Measurements from ENCODE around the gene MORN1. TPM values are rescaled to one million over a fixed set of nuclear protein-coding genes. Genes with fewer than 3 reads are reported as not detected.

The MORN1 gene
- polyA plus RNA-seq, 1 donor (not counting 4 experiments of a cell fraction or from before 2014, with no cell fraction given) = 2.1 TPM

GRCh38 chr1:2382621-2383361 is 8.6 kb downstream of the MORN1 start:
- H3K79me2 ChIP-seq (ENCODE audit: control insufficient read depth, insufficient read depth, low read length) = no peaks in the 10 kb centered on the region
- no peaks in the 10 kb centered on the region for H4K20me1 ChIP-seq (ENCODE audit: control insufficient read depth, extremely low read depth, insufficient read depth, low read length)
- H3K4me3 ChIP-seq (ENCODE audit: control insufficient read depth in 2 of 3, extremely low read depth in 1 of 3, insufficient read depth in 2 of 3, low read depth in 1 of 3, low read length in 3 of 3) = no peak overlapping the region
- DNase-seq (ENCODE audit: low read depth, low spot score) (no peak), FAIRE-seq (no peak)
- H3K36me3 ChIP-seq (ENCODE audit: control insufficient read depth in 2 of 2, extremely low read depth in 1 of 2, insufficient read depth in 2 of 2, low read length in 2 of 2) = no peaks in the 10 kb centered on the region
- H3K9ac ChIP-seq (ENCODE audit: control insufficient read depth, extremely low read depth, insufficient read depth, low read length) = no peak overlapping the region
- H3K27ac ChIP-seq (ENCODE audit: control insufficient read depth, insufficient read depth, low read length) = no peak overlapping the region
- no peak overlapping the region for H3K4me2 ChIP-seq (ENCODE audit: control insufficient read depth, extremely low read depth, insufficient read depth, low read depth, low read length)
- no peaks in the 10 kb centered on the region for H3K9me3 ChIP-seq (ENCODE audit: control insufficient read depth, low read depth, low read length)
- H3K9me1 ChIP-seq (ENCODE audit: control insufficient read depth, extremely low read depth, insufficient read depth, low read length) = no peaks in the 10 kb centered on the region
- no peak for TF ChIP-seq EZH2 (IDR thresholded peaks at IDR 0.05; ENCODE audit: low read length)
- peak; percentile 61 to 80 (median 75) for TF ChIP-seq CTCF (optimal IDR thresholded peaks at IDR 0.05 in 1 of 3, IDR thresholded peaks at IDR 0.05 in 1 of 3, conservative IDR thresholded peaks at IDR 0.05 in 1 of 3; ENCODE audit: extremely low read depth in 1 of 3, insufficient read depth in 2 of 3, low read length in 3 of 3)
- H3K27me3 ChIP-seq (ENCODE audit: control insufficient read depth, extremely low read depth, insufficient read depth, low read length) = peaks cover 10% of the 10 kb centered on the region
- dilution Hi-C loops (cut with MboI; ENCODE audit: extremely low pct_ligation_motif_present, low sequenced_read_pairs) = no loop called here
- H3K4me1 ChIP-seq (ENCODE audit: control insufficient read depth, extremely low read depth, insufficient read depth, low read length) = no peaks in the 10 kb centered on the region
- no peak overlapping the region for H2AFZ ChIP-seq (ENCODE audit: control insufficient read depth, low read length)

- dilution Hi-C loops (cut with MboI; ENCODE audit: extremely low pct_ligation_motif_present, low sequenced_read_pairs) = no loop called here
- no peaks in the 10 kb centered on the region for H4K20me1 ChIP-seq (ENCODE audit: control insufficient read depth, extremely low read depth, insufficient read depth, low read length)
- peaks cover 14% of the 10 kb centered on the region for H3K27me3 ChIP-seq (ENCODE audit: control insufficient read depth, extremely low read depth, insufficient read depth, low read length)
- H3K9ac ChIP-seq (ENCODE audit: control insufficient read depth, extremely low read depth, insufficient read depth, low read length) = no peak overlapping the region
- no peak overlapping the region for H3K27ac ChIP-seq (ENCODE audit: control insufficient read depth, insufficient read depth, low read length)
- FAIRE-seq (peak; percentile 53), DNase-seq (ENCODE audit: low read depth, low spot score) (no peak)
- H3K4me3 ChIP-seq (ENCODE audit: control insufficient read depth in 2 of 3, extremely low read depth in 1 of 3, insufficient read depth in 2 of 3, low read depth in 1 of 3, low read length in 3 of 3) = no peak overlapping the region
- H3K4me2 ChIP-seq (ENCODE audit: control insufficient read depth, extremely low read depth, insufficient read depth, low read depth, low read length) = no peak overlapping the region
- no peaks in the 10 kb centered on the region for H3K36me3 ChIP-seq (ENCODE audit: control insufficient read depth in 2 of 2, extremely low read depth in 1 of 2, insufficient read depth in 2 of 2, low read length in 2 of 2)
- TF ChIP-seq EZH2 (IDR thresholded peaks at IDR 0.05; ENCODE audit: low read length) = no peak
- TF ChIP-seq CTCF (optimal IDR thresholded peaks at IDR 0.05 in 1 of 3, IDR thresholded peaks at IDR 0.05 in 1 of 3, conservative IDR thresholded peaks at IDR 0.05 in 1 of 3; ENCODE audit: extremely low read depth in 1 of 3, insufficient read depth in 2 of 3, low read length in 3 of 3) = peak; percentile 71 to 99 (median 98)
- H3K9me3 ChIP-seq (ENCODE audit: control insufficient read depth, low read depth, low read length) = no peaks in the 10 kb centered on the region
- no peaks in the 10 kb centered on the region for H3K9me1 ChIP-seq (ENCODE audit: control insufficient read depth, extremely low read depth, insufficient read depth, low read length)
- no peak overlapping the region for H2AFZ ChIP-seq (ENCODE audit: control insufficient read depth, low read length)
- H3K4me1 ChIP-seq (ENCODE audit: control insufficient read depth, extremely low read depth, insufficient read depth, low read length) = no peaks in the 10 kb centered on the region
- H3K79me2 ChIP-seq (ENCODE audit: control insufficient read depth, insufficient read depth, low read length) = no peaks in the 10 kb centered on the region
Measured at GRCh38 chr1:2381741-2382620, 9.4 kb downstream of the MORN1 start.
